MM.1S (cell line): ENCODE results near the gene DNAH5.

Source experiments
- DNase-seq: peaks from one replicate; pipeline ENCODE4 v3.0.0-alpha.2; 2015
- H2AFZ ChIP-seq: fragments of 300-600 bp; sonication (generic); 2 replicates; pipeline ENCODE4 v1.6.0; 2016; ENCODE audit warnings: antibody characterized with exemption, low read length
- H3F3A ChIP-seq: fragments of 300-600 bp; sonication (generic); 2 replicates; pipeline ENCODE4 v1.6.1; 2016; ENCODE audit warnings: mild to moderate bottlenecking, antibody characterized with exemption, low read length, moderate library complexity, mixed read lengths; ENCODE audit not compliant: insufficient read depth
- H3K27ac ChIP-seq: fragments of 300-600 bp; sonication (generic); 2 replicates; pipeline ENCODE4 v1.5.1; 2016; ENCODE audit warnings: mild to moderate bottlenecking, low read length
- H3K27me3 ChIP-seq: fragments of 300-600 bp; sonication (generic); replicated peaks from 2 replicates; pipeline ENCODE4 v1.6.0; 2016; ENCODE audit warnings: low read length; ENCODE audit not compliant: insufficient read depth
- H3K36me3 ChIP-seq: fragments of 300-600 bp; sonication (generic); replicated peaks from 2 replicates; pipeline ENCODE4 v1.6.1; 2016; ENCODE audit warnings: mild to moderate bottlenecking, low read length, mixed read lengths; ENCODE audit not compliant: insufficient read depth
- H3K4me1 ChIP-seq: fragments of 300-600 bp; sonication (generic); 2 replicates; pipeline ENCODE4 v1.6.1; 2016; ENCODE audit warnings: low read length, mixed read lengths
- H3K4me2 ChIP-seq: fragments of 300-600 bp; sonication (generic); 2 replicates; pipeline ENCODE4 v1.6.0; 2016; ENCODE audit warnings: low read depth, low read length
- H3K4me3 ChIP-seq: fragments of 300-600 bp; sonication (generic); 2 replicates; pipeline ENCODE4 v1.5.1; 2016; ENCODE audit warnings: low read length, mixed read lengths
- H3K79me2 ChIP-seq: fragments of 300-600 bp; sonication (generic); 2 replicates; pipeline ENCODE4 v1.6.1; 2016; ENCODE audit warnings: mixed run types, low read length, mixed read lengths
- H3K9ac ChIP-seq: fragments of 300-600 bp; sonication (generic); 2 replicates; pipeline ENCODE4 v1.6.1; 2016; ENCODE audit warnings: low read length, mixed read lengths
- H3K9me2 ChIP-seq: fragments of 300-600 bp; sonication (generic); replicated peaks from 2 replicates; pipeline ENCODE4 v1.6.1; 2016; ENCODE audit warnings: mild to moderate bottlenecking, low read length, mixed read lengths; ENCODE audit not compliant: insufficient read depth
- H3K9me3 ChIP-seq: fragments of 300-600 bp; sonication (generic); replicated peaks from 2 replicates; pipeline ENCODE4 v1.6.1; 2016; ENCODE audit warnings: mild to moderate bottlenecking, low read length, mixed read lengths; ENCODE audit not compliant: insufficient read depth
- H4K20me1 ChIP-seq: fragments of 300-600 bp; sonication (generic); 2 replicates; pipeline ENCODE4 v1.6.1; 2016; ENCODE audit warnings: mild to moderate bottlenecking, low read length, moderate library complexity, mixed read lengths; ENCODE audit not compliant: insufficient read depth
- EZH2 ChIP-seq: fragments of 300-600 bp; sonication (generic); optimal IDR thresholded peaks from 2 replicates; pipeline ENCODE3; 2017; ENCODE audit warnings: low read depth, mild to moderate bottlenecking, antibody characterized with exemption, low read length, mixed read lengths
- EZH2phosphoT487 ChIP-seq: fragments of 300-600 bp; sonication (generic); IDR thresholded peaks from 2 replicates; pipeline ENCODE4 v1.6.1; 2018; ENCODE audit warnings: antibody characterized with exemption, low read length
- TF ChIP-seq, protein P1 (sequence below): fragments of 300-600 bp; sonication (generic); IDR thresholded peaks from 2 replicates; pipeline ENCODE4 v1.5.1; 2016; ENCODE audit warnings: antibody characterized with exemption, low read length, mixed read lengths

The DNAH5 gene

DNA sequence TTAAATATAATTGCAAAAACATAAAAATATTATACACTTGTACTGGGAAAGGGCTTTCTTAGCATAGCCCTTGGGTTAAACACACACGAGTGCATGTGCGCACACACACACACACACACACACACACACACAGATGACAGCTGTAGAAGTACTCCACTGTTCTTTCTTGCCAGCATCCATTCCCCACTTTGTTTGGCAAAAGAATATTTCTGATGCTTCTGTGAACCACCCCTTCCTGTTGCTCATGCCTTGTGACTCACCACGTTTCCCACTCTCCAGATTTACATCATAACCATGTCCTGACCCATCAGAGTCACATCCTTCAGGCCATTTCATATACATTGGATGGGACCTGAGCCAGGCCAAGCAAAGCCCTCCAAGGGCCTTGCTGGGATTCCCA is 280.1 kb downstream of the DNAH5 start:
- H3K9me3 ChIP-seq: no peaks in the 10 kb centered on the region
- no peaks in the 10 kb centered on the region for H3K79me2 ChIP-seq
- H3K4me3 ChIP-seq: no peak overlapping the region
- TF ChIP-seq EZH2 (no peak), EZH2phosphoT487 (no peak)
- TF ChIP-seq, protein P1, sequence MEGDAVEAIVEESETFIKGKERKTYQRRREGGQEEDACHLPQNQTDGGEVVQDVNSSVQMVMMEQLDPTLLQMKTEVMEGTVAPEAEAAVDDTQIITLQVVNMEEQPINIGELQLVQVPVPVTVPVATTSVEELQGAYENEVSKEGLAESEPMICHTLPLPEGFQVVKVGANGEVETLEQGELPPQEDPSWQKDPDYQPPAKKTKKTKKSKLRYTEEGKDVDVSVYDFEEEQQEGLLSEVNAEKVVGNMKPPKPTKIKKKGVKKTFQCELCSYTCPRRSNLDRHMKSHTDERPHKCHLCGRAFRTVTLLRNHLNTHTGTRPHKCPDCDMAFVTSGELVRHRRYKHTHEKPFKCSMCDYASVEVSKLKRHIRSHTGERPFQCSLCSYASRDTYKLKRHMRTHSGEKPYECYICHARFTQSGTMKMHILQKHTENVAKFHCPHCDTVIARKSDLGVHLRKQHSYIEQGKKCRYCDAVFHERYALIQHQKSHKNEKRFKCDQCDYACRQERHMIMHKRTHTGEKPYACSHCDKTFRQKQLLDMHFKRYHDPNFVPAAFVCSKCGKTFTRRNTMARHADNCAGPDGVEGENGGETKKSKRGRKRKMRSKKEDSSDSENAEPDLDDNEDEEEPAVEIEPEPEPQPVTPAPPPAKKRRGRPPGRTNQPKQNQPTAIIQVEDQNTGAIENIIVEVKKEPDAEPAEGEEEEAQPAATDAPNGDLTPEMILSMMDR: no peak
- no peaks in the 10 kb centered on the region for H3K27me3 ChIP-seq
- H3K4me2 ChIP-seq: no peak overlapping the region
- no peaks in the 10 kb centered on the region for H3K36me3 ChIP-seq
- H3K9ac ChIP-seq: no peak overlapping the region
- H3K9me2 ChIP-seq: no peaks in the 10 kb centered on the region
- H3F3A ChIP-seq: no peaks in the 10 kb centered on the region
- no peaks in the 10 kb centered on the region for H4K20me1 ChIP-seq
- no peak overlapping the region for H2AFZ ChIP-seq
- no peak for DNase-seq
- H3K4me1 ChIP-seq: no peaks in the 10 kb centered on the region
- no peak overlapping the region for H3K27ac ChIP-seq

DNA sequence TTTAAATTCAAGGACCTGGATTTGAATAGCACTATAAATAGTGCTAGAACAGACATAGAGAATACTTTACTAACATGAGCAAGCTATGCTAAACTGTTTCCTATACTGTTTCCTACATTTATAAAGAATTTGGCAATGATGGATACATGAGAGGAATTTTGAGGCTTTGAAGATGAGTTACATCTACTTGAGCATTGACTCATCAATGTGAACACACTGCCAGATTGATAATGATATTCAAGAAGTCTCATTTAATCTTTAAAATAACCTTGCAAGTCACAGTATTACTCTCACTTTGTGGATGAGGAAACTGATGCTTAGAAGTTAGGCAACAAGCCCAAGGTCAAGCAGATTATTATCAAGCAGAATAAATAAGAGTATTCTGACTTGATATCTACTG is 281.9 kb downstream of the DNAH5 start:
- TF ChIP-seq EZH2 (no peak), EZH2phosphoT487 (no peak)
- TF ChIP-seq, protein P1: no peak
- H3K9me2 ChIP-seq: no peaks in the 10 kb centered on the region
- no peak for DNase-seq
- H3K36me3 ChIP-seq: no peaks in the 10 kb centered on the region
- H4K20me1 ChIP-seq: no peaks in the 10 kb centered on the region
- H3K4me1 ChIP-seq: no peaks in the 10 kb centered on the region
- H3K9ac ChIP-seq: no peak overlapping the region
- no peaks in the 10 kb centered on the region for H3K27me3 ChIP-seq
- H3K9me3 ChIP-seq: no peaks in the 10 kb centered on the region
- H2AFZ ChIP-seq: no peak overlapping the region
- no peaks in the 10 kb centered on the region for H3F3A ChIP-seq
- no peak overlapping the region for H3K4me2 ChIP-seq
- no peak overlapping the region for H3K4me3 ChIP-seq
- no peak overlapping the region for H3K27ac ChIP-seq
- no peaks in the 10 kb centered on the region for H3K79me2 ChIP-seq

DNA sequence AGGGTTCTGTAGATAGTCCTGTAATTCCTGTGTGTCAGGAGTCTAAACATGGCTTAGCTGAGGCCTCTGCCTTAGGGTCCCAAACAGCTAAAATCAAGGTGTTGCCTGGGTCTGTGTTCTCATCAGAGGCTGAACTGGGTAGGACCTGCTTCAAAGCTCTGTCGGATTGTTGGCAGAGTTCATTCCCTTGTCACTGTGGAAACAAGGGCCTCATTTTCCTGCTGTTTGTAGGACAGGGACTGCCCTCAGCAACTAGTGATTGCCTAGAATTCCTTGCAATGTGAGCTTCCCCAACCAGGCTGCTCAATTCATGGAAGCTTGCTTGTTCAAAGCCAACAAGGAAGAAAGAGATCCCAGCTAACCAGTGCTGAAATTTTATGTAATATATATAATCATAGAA is 283.2 kb downstream of the DNAH5 start:
- Histone ChIP-seq H3K36me3 (no peaks in the 10 kb centered on the region), H3K27me3 (no peaks in the 10 kb centered on the region), H3K4me3 (no peak overlapping the region), H3K9me3 (no peaks in the 10 kb centered on the region), H3K9me2 (no peaks in the 10 kb centered on the region), H3K79me2 (no peaks in the 10 kb centered on the region), H3K4me1 (no peaks in the 10 kb centered on the region), H2AFZ (no peak overlapping the region), H3K27ac (no peak overlapping the region), H3F3A (no peaks in the 10 kb centered on the region), H4K20me1 (no peaks in the 10 kb centered on the region), H3K4me2 (no peak overlapping the region), H3K9ac (no peak overlapping the region)
- TF ChIP-seq EZH2 (no peak), EZH2phosphoT487 (no peak)
- TF ChIP-seq, protein P1: no peak
- DNase-seq: no peak
